SK-N-MC (cell line): ENCODE results near the gene RCOR1.

ENCODE experiments used
- EZH2 ChIP-seq: fragments of 200-600 bp; sonication (generic); IDR thresholded peaks from one replicate; pipeline ENCODE4 v1.6.1; 2017; ENCODE audit warnings: antibody characterized with exemption
- FOXP2 ChIP-seq: optimal IDR thresholded peaks from 2 replicates; pipeline ENCODE3; 2011; ENCODE audit warnings: mild to moderate bottlenecking, moderate library complexity; ENCODE audit not compliant: insufficient read depth; ENCODE audit errors: extremely low read length, control extremely low read depth
- POLR2AphosphoS5 ChIP-seq: IDR thresholded peaks from 2 replicates; pipeline ENCODE4 v1.6.1; 2012; ENCODE audit warnings: mild to moderate bottlenecking, low read depth, low read length, borderline replicate concordance

DNA sequence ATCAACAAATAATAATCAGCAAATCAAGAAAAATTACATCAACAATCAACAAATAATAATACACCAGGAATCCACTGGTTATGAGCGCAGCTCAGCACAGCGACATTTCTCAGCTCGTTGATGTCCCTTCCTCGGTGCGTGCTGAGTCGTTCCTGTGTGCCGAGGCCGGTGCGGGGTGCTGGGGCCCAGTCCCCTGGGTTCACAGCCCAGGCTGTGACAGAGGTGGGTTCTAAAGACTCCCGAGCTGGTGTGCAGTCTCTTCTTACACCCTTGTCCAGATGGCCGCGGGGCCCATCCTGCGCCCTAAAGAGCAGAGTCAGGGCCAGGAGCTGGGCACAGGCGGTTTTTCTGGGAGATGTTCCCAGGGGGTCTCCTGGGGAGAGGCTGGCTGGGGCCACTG is 157.9 kb downstream of the RCOR1 start:
- TF ChIP-seq POLR2AphosphoS5: no peak
- no peak for TF ChIP-seq EZH2
- TF ChIP-seq FOXP2: no peak
